ENCODE measurements around the gene FZR1.

DNA sequence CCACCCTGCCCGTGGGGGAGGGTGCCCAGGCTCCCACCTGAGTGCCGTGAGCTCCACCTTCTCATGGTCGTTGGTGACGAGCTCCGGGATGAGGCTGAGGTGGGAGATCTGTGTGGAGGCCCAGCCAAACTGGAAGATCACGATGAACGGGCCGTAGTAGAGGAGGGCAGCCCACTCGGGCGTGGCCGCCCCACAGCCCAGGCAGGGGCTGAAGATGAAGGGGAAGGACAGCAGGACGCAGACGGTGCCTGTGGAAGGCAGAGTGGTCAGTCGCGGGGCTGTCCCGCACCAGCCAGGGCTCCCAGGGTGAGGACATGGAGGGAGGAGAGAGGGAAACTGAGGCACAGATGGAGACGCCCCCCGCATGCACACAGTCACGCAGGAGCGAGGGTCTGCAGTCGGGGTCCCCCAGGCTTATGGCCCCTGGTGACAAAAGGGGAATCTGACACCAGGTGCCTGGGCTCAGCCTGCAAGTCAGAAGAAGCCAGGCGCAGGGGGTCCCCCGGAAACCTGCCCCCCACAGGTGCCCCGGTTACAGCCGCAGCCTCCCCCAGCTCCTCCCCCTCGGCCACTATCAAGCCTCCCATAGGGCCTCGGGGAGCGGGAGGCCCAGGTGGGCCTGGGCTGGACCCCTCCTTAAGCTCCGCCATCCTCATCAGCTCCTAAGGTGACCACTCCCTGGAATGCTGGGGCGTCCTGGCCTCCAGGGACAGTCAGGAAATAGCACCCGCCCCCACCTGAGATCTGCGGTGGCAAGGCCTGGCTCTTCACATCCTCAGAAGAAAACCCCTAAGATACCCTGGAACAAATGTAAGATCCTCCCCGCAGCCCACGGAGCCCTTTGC lies 45.1 kb downstream of the FZR1 start:
- TF ChIP-seq CTCF (IDR thresholded peaks at IDR 0.05) = no peak
- no peak for TF ChIP-seq JUN (IDR thresholded peaks at IDR 0.05)
- no peak for TF ChIP-seq ELK1 (IDR thresholded peaks at IDR 0.05; ENCODE audit: low read depth, low read length)
- TF ChIP-seq RAD21 (conservative IDR thresholded peaks at IDR 0.05 in 1 of 2, IDR thresholded peaks at IDR 0.05 in 1 of 2) = no peak
- TF ChIP-seq EP300 (IDR thresholded peaks at IDR 0.05) = no peak
- no peak for TF ChIP-seq RFX5 (IDR thresholded peaks at IDR 0.05)
- no peak for TF ChIP-seq HDAC2 (IDR thresholded peaks at IDR 0.05)
- TF ChIP-seq NR3C1 (IDR thresholded peaks at IDR 0.05) = no peak
- no peak for TF ChIP-seq KDM1A (IDR thresholded peaks at IDR 0.05; ENCODE audit: low read depth)
- TF ChIP-seq CHD2 (IDR thresholded peaks at IDR 0.05; ENCODE audit: low read length, partially characterized antibody) = no peak

Measured in A549 (cell line).